NCI-H526 treated with DMSO at 0.1 percent for 48 hours (cell line): ENCODE measurements around the gene DNAJC12.
"Not testable (repeated sequence)": the region's sequence is repeated elsewhere in the genome, so short reads cannot be mapped to it uniquely, and the experiment has no call there.

Experiments used
- DNase-seq: peaks from one replicate; lab custom pipeline; 2025; lab: John Stamatoyannopoulos, UW

The DNAJC12 gene

DNA sequence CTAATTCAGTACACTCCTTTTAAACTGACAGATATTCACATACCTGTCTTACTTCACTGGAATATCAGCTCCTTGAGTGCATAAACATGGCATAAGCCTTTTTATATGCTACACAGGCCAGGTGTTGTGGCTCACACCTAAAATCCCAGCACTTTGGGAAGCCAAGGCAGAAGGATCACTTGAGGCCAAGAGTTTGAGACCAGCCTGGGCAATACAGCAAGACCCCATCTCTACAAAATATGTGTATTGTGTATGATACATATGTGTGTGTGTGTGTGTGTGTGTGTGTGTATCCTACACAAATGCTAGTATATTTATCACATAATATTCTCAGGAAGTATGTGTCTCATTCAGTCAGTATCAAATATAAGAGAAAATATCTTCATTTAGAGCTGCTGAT lies 45.3 kb downstream of the DNAJC12 start:
- no peak for DNase-seq

DNA sequence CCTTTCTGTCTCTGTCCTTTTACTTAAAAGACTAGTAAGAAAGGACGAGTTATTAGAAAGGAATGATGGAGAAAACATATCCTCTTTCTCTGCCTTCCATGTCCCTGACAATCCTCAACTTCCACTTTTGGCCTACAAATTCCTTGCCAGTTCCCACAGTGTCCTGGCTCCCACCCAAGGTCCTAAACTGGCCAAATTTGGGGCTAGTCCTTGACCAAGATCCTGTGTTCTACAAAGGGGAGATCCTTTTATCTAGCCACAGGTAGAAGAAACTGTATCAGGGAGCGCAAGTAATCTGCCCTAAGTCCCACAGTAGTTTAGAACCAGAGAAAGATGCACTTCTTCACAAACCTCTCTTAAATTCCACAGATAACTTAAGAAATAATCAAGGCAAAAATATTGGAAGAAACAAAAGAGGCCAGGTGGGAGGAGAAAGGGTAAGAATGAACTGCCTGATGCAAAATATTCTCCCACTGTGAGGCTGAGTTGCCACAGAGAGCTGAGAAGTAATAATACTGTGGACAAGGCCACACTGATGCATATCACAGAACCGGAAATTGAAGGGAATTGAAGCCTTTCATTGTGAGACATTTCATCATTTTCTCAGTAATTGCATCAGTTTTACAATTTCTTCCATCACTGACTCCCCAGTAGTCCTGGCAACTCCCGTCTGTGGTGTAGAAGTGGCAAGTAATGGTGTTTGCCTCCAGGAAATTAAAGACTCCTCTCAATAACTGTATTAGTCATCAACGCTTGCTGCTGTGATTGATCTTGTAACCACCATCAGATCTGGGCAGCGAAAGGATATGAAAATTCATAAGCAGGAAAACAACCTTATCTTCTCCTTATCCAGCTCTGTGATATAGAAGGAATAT lies 47.2 kb downstream of the DNAJC12 start:
- no peak for DNase-seq

DNA sequence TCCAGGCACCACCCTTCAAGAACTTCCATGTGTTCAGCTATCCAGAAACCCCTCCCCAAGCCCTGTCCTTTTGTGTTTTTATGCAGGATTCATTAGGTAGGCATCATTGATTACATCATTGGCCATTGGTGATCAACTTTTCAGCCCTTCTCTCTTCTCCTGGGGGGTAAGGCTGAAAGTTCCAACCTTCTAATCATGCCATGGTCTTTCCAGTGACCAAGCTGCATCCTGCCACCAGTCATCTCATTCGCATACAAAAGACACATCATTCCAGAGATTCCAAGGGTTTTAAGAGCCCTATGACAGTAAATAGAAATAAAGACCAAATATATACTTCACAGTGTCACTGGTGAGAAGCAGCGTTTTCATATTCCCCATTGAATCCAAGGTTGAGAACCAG lies 48.2 kb downstream of the DNAJC12 start:
- DNase-seq: no peak

DNA sequence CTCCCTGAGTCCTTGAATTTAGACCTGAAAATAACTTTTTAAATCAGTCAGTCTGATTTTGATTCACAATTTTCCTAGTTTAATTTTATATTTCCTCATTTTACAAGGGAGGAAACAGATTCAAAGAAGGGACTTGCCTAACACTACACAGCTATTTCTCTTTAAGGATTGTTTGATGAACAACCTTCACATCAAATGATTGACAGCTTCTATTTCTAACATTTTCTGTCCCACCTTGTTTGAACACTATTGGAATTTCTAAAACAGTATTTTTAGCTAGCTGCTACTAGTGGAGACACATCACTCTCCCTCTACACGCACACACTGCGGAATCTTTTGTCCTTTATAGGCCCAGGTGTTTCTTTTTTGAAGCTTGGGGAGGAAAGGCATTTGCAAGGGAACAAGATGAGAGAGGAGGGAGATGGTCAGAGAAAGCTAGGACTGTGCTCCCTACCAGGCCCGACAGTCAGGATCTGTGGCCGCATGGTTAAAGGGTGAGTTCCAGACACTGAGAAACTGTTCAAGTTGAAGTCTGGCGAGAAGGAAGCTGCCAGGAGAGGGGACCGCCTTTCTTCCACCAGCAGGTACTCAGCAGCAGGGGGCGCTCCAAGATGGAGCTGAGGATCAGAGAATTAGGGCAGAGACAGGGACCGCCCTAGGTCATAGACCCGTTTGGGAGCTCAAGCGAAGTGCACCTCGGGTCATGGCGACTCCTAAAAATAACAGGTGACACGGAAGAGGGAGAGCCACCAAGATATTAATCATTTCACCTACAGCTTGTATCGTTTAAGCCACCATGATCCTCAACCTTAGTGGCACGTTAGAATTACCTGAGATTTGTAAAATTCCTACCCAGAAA lies 49.7 kb downstream of the DNAJC12 start:
- no peak for DNase-seq

DNA sequence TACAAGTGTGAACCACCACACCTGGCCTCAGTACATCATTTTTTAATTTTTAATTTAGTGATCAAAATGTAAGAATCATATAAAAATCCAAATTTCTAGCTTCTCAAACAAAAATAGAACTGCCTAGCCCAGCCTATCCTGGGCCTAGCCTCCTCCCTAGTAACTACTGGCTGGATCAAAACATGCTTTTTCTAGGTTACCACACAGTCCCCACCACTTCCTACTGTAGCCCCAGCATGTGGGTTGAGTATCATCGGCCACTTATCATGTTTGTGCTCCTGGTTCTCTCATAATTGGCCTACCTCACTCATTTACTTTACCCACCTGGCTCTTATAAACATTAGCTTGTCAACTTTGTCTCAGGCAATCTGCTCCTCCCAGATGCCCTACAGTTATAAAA lies 52.9 kb downstream of the DNAJC12 start:
- no peak for DNase-seq

DNA sequence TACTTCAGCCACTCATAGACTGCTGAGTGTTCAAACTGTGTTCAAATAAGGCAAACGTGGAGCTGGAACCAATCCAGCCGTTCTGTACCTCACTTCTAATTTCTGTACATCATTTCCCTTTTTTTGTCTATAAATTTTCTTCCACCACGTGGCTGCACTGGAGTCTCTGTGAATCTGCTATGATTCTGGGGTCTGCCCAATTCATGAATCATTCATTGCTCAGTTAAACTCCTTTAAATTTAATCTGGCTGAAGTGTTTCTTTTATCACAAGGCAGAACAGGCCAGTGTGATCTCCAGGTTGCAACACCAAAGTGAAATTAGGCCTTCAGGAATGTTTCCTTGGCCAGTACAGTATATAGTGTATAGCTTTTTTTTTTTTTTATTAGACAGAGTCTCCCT lies 53.5 kb downstream of the DNAJC12 start:
- no peak for DNase-seq

DNA sequence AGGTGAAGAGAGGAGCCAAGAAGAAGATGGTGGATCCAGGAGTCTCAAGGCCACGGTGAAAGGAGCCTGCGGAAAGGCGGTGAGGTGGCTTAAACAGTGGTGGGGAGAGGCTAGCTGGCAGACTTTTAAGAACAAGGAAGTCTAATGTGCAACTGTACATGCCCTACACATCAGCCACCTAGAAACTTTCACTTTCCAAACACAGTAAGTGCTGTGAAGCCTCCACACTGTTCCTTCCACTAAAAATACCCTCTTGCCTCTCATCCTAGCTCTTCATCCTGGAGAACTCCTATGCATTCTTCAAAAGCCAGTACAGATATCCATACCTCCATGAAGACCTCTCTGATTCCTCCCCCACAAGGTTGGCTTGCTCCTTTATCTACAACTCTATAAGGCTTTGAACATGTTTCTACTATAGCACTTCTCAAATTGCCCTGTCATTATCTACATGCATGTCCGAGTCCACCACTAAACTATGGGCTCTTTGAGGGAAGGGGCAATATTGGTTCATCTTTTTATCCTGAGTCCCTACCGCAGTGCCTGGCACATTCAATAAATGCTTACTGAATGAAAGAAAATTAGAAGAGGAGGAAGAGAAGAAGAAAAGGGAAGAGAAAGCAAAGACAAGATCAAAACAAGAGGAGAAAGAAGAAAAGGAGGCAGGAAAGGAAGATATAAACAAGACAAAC lies 54.2 kb downstream of the DNAJC12 start:
- DNase-seq: no peak

DNA sequence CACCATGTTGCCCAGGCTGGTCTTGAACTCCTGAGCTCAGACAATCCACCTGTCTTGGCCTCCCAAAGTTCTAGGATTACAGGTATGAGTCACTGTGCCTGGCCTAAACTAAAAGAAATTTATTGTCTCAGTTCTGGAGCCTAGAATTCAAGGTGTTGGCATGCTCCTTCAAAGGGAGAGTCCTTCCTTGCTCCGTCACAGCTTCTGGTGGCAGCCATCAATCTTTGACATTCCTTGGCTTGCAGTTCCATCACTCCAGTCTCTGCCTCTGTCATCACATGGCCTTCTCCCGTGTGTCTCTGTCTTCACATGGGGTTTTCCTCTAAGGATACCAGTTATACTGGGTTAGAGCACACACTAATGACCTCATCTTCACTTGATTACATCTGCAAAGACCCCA lies 55.5 kb downstream of the DNAJC12 start:
- DNase-seq: no peak

DNA sequence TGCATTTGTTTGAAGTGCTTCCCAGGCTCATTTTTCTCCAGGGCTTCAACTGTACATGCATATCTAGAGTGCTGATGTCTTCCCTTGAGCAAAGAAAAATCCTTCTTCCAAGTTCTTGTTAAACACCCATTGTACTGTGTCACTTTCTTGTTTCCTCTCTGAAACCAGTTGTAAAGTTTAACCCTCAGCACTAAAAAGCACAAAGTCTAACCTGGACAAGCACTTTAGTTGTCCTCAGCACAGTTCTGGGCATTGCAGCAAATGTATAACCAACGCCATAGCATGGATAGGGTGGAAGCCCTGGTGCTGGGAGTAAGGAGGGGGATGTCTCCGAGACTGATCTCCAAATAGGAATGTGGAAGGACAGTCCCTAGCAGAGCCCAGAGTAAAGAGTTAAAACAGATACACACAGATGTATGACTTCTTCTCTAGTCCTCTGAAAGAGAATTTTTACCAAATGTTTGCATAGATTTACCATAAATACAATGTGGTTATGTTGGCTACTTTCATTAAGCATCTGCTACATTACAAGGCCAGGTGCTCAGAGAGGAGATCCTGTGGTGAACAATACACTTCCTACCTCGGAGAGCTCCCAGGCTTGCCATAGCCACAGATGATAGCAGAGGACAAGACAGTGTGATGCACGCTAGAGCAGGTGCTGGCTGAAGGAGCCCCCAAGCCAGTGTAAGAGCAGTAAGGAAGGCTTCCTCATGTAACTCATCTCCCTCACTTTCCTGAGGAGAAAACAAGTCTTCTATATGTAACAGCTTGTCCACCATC lies 57.0 kb downstream of the DNAJC12 start:
- DNase-seq: no peak

DNA sequence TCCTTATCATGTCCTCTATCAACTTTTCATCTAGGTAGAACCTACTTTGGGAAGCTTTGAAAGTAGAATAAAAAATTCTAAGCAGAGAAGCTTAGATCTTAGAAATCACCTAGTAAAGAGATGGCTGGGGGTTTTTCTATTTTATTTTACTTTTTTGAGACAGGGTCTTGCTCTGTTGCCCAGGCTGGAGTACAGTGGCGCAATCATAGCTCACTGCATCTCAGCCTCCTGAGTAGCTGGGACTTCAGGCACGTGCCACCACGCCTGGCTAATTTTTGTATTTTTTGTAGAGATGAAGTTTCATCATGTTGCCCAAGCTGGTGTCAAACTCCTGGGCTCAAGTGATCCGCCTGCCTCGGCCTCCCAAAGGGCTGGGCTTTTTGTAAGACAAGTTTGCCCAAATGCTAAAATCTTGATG lies 57.8 kb downstream of the DNAJC12 start:
- DNase-seq: not testable (repeated sequence)

DNA sequence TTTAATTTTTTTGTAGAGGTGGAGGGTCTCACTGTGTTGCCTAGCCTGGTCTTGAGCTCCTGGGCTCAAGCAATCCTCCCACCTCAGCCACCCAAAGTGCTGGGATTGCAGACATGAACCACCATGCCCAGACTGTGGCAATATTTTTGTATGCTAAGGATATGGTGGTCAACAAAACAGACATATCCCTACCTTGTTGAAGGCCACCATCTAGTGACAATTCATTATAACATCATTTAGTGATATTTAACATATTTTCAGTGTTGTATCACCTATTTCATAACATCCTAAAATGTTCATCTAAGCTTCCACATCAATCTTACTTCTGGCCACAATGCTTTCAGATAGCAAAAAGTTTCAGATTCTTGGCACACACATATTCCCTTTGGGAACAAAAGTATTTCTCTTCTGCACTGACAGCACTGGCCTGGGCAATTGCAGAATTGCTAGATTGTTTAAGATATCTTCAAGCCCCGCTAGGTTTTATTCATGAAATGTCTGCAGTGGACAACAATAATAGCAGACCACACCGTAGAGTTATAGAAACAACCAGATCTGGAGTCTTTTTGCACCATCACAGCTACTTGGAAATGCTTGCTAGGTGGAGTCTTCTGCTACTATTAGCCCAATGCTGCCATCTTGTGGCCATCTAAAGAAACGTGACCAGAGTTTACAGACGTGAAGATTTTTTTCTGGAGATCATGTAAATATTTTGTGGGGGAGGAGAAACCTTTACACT lies 58.4 kb downstream of the DNAJC12 start:
- peak; percentile 10 for DNase-seq

DNA sequence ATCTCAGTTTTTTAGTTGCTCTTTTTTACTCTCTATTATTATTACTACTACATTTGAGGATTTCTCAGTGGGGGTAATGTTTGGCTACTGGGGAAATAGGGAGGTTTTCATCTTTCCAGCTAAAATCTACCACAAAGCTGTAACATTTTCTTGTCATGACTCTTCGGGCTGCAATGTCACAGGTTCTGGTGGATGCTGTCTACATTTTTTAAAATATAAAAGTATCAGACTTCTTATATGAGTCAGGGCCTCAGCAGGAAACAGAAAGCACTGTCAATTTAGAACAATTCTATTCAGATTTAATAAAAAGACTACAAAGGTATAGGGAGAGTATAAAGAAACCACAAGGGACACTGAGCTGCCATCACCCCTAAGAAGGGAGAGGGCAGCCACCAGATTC lies 61.6 kb downstream of the DNAJC12 start:
- DNase-seq: no peak

DNA sequence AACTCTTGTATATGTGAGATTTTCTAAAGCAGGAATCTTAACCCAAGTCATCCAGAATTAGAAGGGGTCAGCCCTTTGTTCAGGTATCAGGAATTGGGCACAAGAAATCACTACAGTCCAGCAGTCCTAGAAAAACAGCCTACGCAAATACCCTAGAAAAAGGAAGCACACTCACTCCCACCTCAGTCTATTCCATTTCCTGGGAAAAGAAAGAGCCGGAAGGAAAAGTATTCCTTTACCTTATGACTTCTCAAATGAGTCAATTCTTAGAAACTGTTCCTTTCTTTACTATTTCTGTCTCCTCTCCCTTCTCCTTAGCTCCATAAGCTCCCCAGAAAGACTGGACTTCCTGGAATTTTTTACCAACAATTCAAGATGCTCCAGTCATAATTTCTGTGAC lies 62.7 kb downstream of the DNAJC12 start:
- no peak for DNase-seq

DNA sequence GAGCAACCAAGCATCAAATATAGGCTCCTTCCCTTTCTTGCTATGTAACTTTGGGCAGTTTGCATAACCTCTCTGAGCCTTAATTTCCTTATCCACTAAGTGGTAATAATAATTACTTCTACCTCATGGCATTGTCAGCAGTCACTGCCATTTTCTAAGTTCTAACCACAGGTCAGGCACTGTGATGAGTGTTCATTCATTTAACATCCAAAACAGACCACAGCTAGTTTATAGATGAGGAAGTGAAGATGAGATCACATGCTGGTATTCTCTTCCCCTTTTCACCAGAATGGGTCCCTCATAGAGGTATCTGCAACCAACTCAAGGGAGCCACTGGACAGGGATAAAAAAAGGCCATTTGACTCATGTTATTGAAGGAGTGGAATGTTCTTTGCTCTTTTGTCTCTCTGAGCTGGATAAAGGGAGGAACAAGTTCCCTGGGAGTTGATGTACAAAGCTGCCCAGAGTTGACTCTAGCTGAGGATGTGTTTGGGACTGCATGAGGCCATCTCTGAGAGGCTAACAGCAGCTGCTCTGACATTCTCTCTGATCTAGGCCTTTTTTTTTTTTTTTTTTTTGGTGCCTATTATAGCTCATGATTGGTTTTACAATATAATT lies 65.0 kb downstream of the DNAJC12 start:
- DNase-seq: no peak

DNA sequence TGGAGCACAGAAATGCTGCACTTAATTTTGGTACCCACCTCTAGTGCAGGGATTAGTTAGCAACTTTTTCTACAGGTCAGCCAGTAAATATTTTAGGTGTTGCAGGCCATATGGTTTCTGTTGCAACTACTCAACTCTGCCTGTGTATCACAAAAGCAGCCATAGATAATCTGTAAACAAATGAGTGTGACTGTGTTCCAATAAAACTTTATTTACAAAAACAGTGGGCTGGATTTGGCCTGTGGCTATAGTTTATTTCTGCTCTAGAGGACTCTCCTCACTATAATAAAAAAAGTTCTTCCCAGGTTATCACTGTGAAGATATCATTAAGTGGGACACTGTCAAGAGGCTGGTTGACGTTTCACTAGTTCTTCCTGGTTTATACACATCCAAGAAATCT lies 65.8 kb downstream of the DNAJC12 start:
- DNase-seq: no peak

DNA sequence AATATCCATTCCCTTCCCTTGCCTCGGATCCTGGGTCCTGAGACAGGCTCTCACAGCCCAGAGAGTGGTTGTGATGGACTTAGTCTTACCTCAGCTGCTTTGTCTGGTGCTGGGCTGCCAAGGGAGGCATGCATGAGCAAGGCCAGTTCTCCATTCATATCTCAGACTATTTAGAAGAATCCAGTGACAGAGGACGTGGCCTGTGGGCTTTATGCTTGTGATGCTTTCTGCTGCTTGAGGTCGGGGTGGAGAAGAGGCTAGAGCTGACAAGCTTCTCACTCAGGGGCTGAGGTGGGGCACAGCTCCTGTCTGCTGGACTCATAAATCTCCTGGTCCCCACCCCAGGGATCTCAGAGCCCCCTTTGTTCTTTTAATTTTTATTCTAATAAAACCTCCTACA lies 66.8 kb downstream of the DNAJC12 start:
- DNase-seq: no peak

DNA sequence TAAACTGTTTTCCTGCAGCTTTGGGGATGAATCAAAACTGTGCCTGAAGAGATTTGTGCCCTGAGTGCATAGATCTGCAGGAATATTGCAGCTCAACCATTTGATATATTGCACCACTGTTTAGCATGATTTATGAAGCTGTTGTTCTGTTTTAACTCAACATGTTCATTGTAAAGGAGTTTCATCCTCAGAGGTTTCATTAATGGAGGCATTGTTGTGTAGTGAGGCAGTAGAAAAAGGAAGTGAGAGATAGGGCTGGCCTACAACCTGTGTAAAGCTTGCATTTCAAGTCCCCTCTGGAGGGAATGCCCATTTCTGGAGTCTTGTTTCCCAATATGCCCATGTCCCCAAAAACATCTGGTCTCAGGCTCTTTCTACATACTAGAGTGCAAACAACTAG lies 67.5 kb downstream of the DNAJC12 start:
- no peak for DNase-seq

DNA sequence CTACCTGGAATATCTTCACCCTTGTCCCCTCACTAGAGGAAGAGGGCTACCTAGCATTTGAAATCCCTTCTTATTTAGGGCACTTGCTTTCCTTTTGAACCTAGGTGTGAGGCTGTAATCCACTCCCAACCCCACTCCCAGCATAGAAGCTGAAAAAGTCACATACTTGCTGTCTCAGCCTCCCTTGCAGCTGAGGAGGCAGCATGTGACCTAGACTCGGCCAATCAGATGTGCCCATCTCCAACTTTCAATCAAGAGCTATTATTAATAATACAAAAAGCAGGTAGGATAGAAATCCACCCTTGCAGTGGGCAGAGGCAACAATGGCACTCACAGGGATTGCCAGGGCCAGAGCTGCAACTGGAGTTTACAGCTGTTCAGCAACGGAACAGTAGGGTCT lies 70.7 kb downstream of the DNAJC12 start:
- DNase-seq: no peak

DNA sequence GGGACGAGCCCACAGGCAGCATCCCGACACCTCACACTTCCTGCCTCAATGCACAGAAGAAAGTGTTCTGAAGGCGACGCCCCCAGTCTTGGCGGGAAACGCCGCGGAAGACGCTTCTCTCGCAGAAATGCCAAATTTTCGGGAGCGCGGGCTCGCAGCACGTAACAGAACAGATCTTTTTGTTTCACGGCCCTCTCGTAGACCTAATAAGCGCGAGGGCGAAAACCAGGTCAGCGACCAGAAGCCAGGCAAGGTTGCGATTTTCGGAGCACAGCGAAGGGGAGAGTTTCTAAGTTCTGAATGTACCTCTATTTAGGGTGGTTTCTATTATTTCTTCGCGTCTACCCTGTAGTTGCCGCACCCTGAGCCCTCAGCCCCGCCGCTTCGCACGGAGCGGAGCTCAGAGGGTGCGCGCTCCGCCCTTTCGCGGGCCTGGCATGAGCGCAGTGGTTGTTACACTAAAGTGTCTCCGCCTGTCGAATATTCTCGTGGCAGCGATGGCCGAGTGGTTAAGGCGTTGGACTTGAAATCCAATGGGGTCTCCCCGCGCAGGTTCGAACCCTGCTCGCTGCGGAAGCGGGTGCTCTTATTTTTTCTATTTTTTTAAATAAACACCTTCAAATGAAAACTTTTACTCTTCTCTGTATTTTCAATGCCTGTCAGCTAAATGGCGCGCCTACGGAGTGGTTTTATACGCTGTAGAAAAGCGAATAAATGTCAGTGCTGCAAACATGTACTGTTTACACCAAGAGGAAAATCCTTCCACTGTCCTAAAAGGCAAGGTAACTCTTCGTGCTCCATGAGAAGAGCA lies 73.8 kb downstream of the DNAJC12 start:
- peak; percentile 78 for DNase-seq

DNA sequence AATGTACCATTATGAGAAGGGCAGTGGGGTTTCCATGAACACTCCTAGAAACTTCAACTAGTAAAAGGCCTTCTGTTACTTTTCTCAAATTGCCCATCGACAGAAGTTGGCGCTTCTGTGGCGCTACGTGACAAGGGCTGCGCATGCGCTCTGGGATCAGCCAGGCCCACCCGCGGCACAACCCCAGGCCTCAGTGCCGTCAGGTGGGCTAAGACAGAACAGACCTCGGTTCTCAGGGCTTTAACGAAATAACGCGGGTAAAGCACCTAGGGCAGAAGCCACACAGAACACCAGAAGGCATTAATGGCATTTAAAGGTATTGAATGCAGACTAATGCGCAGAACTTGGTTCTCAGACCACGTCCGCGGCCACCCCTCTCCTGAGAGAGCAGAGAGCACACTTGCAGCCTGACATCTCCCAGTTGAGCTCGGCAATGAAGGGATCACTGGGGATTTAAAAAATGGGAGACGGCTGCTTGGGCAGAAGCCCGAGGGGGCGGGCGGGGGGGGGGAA lies 74.4 kb downstream of the DNAJC12 start:
- DNase-seq: peak; percentile 74
